HG02678 (cell line): ENCODE data around the gene CXCL14.

Source experiments
- ATAC-seq: cut with Tn5 transposase; IDR thresholded peaks from one replicate; pipeline ENCODE4 v1.9.1; 2021; ENCODE audit warnings: mild to moderate bottlenecking, moderate library complexity; ENCODE audit not compliant: unreplicated experiment

The CXCL14 gene

DNA sequence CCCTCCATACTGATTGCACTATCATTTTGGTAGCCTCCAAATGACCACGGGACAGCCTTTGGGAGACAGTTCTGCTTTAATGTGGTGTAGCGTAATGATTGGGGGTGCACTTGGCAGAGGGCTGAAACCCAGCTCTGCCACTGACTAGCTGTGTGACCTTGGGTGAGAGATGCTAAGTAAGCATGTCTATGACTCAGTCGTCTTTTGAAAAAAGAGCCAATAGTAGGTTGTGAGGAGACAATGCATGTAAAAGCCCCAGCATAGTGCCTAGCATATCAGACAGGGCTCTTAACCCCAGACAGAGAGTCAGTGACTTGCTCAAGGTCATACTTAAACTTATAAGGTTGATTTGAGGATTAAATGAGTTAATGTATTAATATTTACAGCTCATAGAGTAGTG, 18.0 kb upstream of the CXCL14 start:
- no peak for ATAC-seq

DNA sequence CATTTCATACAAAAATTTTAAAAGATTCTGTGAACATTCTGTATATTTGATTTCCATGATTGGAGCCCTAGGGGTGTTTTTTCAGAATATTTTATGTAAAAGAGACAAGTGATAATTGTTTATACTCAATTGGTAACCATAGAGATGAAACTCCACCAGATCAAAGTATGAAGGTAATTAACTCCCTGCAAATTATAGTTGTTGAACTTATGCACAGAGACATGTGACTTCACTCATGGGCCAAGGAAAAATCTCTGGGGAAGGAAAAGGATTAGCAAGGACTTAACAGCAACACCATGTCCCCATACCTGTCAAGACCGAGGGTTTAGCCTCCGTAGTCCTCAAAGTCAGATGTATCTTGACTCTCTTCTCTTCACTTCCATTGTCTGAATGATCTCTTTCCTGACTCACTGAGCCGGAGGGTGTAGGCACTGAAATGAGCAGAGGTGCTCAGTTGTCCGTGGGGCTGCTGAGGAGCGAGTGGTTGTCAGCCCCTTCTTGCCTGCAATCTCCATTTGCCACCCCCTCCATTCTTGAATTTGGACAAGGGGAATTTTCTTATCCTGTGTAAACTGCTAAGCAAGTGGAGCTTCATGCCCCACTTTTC, 17.5 kb upstream of the CXCL14 start:
- no peak for ATAC-seq

DNA sequence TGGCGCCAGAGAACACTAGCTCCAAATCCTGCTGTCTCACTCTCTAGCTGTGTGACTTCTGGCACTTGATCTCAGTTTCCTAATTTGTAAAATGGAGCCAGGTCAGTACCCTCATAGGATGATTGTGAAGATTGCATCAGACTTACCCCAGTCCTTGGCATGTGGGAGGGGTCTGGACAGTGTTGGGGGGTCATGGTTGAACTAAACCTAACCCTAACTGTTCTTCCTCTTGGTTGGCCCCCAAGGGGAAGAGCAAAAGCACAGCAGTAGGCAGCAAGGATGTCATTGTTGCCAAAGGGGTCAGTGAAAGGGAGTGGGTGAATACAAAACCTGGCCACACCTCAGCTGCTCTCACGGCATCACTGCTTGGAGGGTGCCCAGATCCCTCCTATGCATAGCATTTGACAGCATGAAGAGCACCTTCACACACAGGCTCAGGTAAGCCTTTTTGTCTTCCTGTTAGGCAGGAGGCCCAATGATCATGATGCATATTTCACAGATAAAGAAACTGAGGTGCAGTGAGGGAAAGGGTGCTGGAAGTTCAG, 15.7 kb upstream of the CXCL14 start:
- no peak for ATAC-seq

DNA sequence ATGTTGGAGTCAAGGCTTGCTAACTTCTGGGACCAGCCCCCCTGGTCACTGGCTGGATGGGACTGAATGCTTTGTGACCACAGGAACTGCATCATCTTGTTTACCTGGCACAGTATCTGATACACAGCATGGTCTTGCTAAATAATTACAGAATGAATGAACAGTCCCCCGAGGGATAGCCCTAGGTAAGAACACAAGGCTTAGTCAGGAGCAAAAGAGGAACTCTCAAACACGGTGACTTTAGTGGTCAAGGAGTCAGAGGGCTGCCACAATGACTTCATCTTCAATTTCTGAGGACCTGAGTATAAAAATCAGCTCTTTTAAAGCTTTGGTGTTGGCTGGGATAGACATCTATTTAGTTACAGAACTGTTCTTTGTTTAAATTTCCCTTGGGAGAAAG, 15.1 kb upstream of the CXCL14 start:
- no peak for ATAC-seq

DNA sequence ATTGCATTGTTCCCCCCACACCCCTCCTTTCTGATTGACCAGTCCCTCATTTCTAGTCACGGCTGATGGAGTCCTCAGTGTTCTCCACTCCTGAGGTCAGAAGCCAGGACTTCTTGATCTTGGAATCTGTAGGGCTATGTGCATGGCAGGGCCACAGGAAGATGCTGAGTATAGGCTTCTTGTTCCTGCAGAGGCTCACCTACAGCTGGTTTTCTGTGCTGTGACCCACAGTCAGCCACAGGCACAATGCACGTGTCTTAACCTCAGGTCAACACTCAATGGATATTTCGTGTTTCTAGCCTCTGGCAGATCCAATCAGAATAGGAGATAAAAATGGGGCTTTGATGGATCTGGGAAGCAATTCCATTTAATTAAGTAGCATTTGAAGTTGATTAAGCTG, 14.3 kb upstream of the CXCL14 start:
- ATAC-seq, result no peak

DNA sequence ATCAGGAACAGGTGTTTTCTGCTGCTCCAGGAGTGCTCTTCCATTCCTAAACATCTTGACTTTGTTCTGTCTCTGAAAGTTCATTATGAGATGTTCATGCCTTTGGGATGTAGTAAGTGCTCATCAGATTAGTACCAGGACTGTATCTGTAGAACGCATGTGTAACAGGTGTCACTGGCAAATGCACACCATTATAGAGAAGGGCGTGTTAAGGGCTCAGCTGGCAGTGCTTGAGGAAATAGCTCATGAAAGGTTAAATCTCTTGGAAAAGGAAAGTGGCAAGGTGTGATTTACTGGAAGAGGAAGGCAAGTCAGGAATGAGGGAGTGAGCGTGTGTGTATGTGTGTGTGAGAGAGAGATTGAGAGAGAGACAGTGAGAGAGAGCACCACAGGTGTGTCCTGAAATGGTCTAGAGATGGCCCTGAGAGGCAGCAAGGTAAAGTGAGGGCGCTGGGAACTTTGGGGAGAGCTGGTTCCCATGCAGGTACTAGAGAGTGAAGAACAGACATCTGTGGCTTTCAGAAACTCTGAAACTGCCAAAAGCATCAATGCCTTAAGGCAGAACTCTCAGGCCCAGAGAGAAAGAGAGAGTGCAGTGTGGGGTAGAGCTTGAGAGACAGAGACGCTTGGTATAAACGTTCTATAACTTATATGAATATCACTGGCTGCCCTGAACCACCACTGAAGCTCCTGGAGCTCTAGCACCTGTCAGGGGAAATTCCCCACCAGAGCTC, 13.7 kb upstream of the CXCL14 start:
- no peak for ATAC-seq

DNA sequence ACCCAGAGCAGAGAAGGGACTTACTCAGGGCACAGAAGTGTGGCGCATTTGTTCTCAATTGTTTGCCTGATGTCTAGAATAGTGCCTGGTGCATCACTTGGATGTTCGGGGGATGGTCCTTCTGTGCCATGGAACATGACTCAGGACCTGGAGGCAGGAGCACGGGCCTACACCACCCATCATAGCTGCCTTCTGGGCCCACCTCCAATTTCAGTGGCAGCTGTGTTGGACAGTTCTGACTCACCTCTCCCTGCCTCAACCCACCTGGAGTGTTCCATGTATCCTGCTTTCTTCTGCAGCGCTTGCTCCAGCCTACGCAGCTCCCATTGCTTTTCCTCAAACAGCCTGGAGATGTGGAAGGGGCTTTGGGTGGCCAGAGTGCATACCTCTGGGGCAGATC, 12.5 kb upstream of the CXCL14 start:
- ATAC-seq, result no peak

DNA sequence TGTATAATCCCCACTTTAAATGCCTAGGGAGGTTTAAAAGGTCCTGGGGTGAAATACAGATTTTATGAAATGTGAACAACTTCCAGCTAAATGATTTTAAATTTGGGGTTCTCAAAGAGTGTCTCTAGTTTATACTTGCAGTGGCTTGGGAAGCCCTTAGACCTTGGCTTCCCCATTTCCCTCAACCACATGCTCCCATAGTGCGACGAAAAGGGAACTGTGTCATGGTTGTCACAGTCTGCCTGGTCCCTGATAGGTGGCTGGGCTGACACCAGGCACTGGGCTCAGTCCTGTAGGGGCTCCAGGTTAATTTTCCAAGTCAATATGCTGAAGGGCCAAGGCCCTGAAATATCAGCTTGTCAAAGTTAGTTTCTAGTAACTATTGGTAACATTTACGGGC, 10.4 kb upstream of the CXCL14 start:
- no peak for ATAC-seq

DNA sequence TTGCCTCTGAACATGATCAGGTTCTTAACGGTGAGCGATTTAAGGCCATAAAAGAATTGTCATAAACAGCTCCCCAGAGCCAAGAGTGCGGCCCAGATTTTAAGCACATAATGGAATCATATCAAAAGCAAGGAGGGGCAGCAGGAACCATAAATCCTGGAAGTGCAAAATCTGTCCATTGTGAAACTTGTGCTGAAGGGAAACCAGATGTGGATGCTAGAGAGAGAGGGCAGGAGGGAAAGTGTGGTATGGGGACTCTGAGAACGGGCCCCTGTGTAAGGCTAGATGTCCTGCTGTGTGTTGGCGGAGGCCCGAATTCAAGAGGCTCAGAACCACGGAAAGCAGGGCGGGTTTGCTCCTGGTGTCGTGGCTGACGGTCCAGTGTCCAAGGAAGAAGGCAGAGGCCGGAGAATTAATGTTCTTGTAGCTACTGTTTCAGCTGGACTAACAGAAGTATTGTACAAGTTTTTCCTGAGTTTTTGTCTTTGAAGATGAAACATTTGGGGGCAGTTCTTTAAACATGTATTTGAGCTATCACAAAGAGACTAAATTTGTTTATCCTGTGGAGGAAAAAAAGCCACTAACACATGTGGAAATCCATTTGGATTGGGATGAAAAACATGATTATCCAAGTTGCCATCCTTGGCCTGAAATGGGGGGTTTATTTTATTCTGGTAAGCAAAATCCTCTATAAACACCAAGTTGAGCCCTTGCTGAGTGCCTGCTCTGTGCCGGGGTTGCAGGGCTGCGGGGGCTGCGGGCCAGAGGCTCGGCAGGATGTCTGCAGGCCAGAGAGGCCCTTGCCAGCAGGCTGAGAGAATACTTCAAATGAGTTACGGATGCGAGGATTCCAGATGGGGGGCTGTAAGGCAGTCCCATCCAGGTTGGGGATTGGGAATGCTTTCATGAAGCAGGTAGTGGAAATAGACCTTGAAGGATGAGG, 9.2 kb upstream of the CXCL14 start:
- ATAC-seq, result no peak

DNA sequence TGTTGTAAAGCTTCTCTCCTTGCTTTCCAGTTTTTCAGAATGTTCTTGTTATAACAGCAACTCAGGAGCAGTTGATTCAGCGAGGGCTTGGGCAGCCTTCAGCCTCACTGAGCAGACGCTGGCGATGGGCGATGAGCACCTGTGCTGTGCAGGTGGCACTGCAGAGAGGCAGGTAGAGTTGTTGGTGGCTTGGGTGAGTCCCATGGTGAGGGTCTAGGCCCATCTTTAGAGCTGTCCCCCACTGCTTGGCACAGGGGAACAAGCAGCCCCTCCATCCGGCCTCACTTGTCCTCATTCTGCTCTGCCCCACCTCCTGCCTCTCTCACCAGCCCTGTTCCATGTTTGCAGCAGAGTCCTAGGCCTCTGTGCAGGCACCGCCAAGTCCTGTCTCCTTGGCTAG, 6.1 kb upstream of the CXCL14 start:
- no peak for ATAC-seq

DNA sequence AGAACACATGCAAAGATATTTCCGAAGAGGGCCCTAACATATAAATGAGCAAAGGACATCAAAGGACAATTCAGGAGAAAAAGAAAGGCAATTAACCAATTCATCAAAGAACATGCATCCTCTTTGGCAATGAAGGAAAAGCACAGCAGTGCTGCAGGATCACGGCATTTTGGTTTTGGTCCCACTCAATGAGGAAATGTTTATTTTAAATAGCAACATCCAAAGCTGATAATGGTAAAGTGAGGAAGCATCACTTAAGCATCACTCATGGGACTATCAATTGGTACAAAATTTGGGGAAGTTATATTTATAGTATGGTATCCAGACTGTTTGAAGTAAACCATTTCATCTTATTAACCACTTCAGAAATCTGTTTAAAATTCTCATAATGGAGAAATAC, 5.5 kb upstream of the CXCL14 start:
- ATAC-seq, result no peak

DNA sequence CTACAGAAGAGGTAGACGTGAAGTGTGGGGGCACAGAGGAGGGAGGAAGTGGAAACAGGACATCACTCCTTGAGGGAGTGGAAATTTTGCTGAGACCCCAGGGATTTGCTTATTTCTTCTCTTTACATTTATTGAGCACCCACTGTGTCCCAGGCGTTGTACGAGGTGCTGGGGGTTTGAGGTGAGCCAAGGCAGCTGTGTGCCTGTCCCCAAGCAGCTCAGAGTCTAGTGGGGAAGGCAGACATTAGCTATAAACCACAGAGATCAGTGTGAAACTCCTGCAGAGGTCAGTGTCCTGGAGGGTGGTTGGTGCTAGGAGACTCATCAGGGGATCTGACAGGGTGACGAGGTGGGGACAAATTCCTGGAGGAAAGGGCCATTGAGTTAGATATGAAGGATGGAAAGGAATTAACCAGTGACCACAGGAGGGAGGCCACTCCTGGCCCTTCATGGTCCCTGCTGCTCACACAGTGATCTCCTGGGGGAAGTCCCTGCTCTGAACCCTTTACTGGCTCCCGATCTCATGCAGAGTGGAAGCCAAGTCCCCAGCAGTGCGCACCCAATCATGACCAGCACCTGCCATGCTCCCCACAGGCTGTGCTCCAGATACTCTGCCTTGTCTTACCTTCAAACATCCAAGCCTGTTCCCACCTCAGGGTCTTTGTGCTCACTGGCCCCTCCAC, 3.4 kb upstream of the CXCL14 start:
- ATAC-seq, result no peak

DNA sequence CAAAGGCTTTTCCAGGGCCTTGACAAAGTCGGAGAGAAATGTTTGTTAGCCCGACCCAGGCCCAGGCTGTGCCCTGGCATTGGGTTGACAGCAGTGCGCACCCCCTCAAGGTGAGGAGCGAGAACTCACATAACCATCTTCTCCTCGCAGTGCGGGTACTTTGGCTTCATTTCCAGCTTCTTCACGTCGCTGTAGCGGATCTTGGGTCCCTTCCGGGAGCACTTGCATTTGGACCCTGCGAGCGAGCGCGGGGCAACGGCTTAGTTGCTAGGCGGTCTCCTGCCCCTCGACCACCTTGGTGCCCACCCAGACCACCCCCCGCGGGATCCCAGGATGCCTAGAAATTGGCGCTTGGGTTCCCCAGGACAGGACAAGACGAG, 496 bp downstream of the CXCL14 start:
- ATAC-seq, result no peak

DNA sequence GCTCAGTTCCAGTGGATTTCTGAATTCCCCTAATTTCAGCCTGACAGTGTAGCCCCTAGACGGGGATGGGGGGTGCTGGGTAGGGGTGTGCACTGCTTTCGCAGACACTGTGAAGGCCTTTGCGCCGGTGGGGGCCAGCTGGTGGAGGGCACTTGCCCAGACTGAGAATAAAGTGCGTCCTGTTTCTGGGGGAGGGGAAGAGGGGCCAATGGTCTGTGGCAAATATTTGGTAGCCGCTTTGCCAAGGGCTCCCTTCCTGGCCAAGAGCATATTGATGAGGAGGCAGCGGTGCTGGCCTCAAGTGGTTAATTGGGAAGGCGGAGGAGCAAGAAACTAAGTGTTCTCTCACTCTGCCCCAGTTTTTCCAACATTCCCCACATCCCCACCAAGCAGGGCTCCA, 1.4 kb downstream of the CXCL14 start:
- no peak for ATAC-seq

DNA sequence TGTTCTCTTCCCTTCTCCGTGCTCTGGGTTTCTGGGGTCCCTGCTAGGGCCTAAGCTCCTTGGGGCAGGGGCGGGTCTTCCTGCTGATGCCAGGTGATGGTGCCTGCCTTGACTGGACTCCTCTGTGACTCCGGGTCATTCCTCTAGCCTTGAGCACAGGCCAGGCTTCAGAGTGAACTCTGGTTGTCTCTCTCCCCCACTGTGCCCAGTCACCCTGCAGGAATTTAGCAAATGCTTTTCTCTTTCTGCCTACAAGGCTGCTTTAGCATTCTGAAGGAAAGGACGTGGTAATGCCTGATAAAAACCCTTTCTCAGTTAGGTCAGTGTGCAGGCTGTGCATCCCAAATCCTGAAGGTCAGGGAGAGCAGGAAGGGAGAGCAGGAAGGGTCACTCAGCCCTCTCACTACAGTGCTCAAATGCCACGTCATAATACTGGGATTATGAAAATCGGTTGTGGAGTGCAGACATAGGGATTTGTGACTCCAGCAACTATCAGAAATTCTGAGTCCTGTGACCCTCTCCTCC, 2.7 kb downstream of the CXCL14 start:
- no peak for ATAC-seq

DNA sequence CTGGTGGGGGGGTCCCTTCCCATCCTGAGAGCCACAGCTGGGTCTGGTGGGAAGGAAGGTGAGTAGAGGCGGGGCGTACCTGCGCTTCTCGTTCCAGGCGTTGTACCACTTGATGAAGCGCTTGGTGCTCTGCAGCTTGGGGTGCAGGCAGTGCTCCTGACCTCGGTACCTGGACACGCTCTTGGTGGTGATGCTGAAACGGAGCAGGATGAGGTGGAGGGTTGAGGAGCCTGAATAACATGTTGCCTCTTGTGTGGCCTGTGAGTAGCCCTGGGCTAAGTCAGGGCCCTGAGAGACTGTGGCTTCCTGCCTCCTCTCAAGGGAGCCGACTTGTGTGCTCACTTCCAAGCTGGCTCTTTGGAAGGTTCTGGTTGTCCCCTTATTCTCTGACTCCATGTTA, 4.3 kb downstream of the CXCL14 start:
- ATAC-seq, result no peak

DNA sequence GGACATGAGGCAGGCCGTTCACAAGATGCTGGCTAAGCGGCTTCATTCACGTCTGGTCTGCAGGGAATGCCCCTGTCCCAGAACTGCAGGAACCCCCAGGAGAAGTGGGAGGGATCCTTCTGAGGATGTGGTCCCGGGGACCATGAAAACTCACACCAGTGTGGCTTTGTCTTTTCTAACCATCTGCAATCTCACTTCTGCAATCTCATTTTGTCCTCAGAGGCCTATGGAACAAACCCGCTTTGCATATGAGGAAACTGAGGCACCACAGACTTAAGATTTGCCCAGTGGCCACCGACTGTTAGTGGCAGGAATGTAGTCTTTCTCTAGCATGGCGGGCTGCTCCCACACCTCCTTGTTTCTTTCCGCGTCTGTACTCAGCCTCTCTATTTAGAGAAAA, 6.9 kb downstream of the CXCL14 start:
- ATAC-seq, result no peak

DNA sequence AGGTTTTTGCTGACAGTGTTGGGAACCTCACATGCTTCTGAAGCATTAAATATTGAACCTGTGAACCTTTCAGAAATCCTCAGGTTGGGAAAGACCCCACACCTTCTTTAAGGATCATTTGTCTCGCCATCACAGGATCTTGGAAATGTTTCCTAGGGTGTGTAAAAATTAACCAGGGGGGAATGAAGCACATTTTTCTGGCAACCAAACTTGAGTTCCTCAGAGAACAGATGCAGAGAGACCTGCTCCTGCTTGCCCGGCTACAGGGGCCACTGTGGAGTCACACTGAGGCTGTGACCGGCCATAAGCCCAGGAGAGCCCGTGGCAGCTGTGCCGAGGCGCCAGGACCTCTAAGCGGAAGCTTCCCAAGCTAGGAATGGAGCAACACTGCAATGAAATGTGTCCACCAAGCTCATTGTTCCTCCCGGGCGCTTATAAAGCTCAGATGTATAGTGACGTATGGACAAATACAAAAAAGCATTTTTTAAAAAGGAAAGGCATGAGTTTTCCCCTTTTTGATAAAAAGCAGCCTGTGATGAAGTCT, 7.7 kb downstream of the CXCL14 start:
- ATAC-seq, result no peak

DNA sequence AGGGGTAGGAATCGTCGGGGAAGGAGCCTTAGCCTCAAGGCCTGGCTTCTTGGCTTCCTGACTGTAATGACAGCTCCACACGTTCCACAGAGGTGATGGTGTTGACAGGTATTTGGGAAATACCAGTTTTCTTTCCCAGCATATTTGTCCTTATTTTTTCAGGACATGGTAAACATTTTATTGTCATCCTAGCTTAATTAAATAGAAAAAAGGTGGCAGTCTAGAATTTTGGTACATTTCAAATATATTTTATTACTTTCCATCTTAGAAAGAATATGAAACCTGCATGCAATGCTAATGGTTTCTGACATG, 8.4 kb downstream of the CXCL14 start:
- no peak for ATAC-seq

DNA sequence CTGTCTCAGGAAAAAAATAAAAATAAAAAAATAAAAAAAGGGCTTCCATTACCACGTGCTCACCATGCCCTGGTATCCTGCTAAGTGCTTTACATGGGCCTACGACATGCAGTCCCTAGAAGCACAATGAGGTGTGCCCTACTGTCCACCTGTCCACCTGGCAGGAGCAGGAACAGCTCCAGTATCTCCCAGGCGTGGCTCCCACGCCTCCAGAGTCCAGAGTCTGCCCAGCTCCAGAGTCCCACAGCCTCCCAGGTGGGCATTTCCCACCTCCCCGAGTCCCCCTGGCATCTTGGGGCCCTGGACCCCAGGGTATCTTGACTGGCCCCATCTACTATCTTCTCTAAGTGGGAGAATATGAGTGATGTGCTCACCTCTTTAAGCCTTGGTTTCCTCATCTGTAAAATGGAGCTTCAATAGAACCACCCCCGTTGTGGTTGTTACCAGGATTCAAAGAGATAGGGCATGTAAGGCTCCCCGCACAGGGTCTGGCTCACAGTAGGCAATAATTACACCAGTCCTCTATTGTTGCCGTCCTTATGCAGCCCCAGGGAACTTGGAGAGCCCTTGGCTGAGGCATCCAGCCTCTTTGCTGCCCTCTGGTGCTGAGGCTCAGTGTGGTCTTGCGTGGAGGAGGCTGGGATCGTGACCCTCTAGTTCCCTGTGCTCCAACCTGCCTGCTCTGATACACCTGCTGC, 8.9 kb downstream of the CXCL14 start:
- ATAC-seq, result no peak
